Progenitor cell of endocrine pancreas (in vitro differentiated cells): Measurements from ENCODE around the gene MEFV. TPM values are rescaled to one million over a fixed set of nuclear protein-coding genes. Genes with fewer than 3 reads are reported as not detected.

ENCODE experiments used
- DNase-seq: peaks from one replicate; pipeline ENCODE4 v3.0.0; 2021; ENCODE audit warnings: low spot score; ENCODE audit not compliant: unreplicated experiment
- H3K27ac Mint-ChIP-seq: 2 replicates; pipeline ENCODE4 v1.8.0; 2021; ENCODE audit warnings: mild to moderate bottlenecking, moderate library complexity, mixed read lengths
- H3K27me3 Mint-ChIP-seq: 2 replicates; pipeline ENCODE4 v1.8.0; 2021; ENCODE audit warnings: mixed read lengths
- H3K36me3 Mint-ChIP-seq: 2 replicates; pipeline ENCODE4 v1.8.0; 2022; ENCODE audit warnings: mixed read lengths; ENCODE audit not compliant: insufficient read depth
- H3K4me1 Mint-ChIP-seq: 2 replicates; pipeline ENCODE4 v1.8.0; 2021; ENCODE audit warnings: low read depth, mixed read lengths
- H3K4me3 Mint-ChIP-seq: 2 replicates; pipeline ENCODE4 v1.8.0; 2021; ENCODE audit warnings: low read depth, mild to moderate bottlenecking, moderate library complexity, mixed read lengths
- H3K9me3 Mint-ChIP-seq: 2 replicates; pipeline ENCODE4 v1.8.0; 2021; ENCODE audit warnings: low read depth, mixed read lengths
- CTCF ChIP-seq: fragments of 200-600 bp; sonication (generic); IDR thresholded peaks from one replicate; pipeline ENCODE4 v1.5.0; 2021; ENCODE audit warnings: antibody characterized with exemption, mild to moderate bottlenecking; ENCODE audit not compliant: unreplicated experiment
- total RNA-seq: library from RNA; stranded (reverse); gene quantifications from 2 replicates; pipeline ENCODE4 v1.2.1, GENCODE V29; 2021

The MEFV gene
- total RNA-seq, 1 donor from 2014 or later: not detected

- Mint-ChIP-seq H3K36me3 (peaks cover 81% of the 10 kb centered on the region), H3K4me1 (no peaks in the 10 kb centered on the region), H3K9me3 (peaks cover 72% of the 10 kb centered on the region), H3K27me3 (no peaks in the 10 kb centered on the region), H3K4me3 (no peak overlapping the region), H3K27ac (peak overlapping the region; percentile 29)
- no peak for TF ChIP-seq CTCF
- no peak for DNase-seq
These were observed 39.4 kb upstream of the MEFV start for GRCh38 chr16:3295783-3296182.

GRCh38 chr16:3295209-3295608 lies 38.8 kb upstream of the MEFV start:
- no peak for TF ChIP-seq CTCF
- Mint-ChIP-seq H3K4me3 (no peak overlapping the region), H3K27me3 (no peaks in the 10 kb centered on the region), H3K9me3 (peaks cover 70% of the 10 kb centered on the region), H3K4me1 (no peaks in the 10 kb centered on the region), H3K36me3 (peaks cover 81% of the 10 kb centered on the region), H3K27ac (no peak overlapping the region)
- no peak for DNase-seq

GRCh38 chr16:3292604-3293003 lies 36.2 kb upstream of the MEFV start:
- Mint-ChIP-seq H3K27me3 (no peaks in the 10 kb centered on the region), H3K36me3 (peaks cover 83% of the 10 kb centered on the region), H3K4me3 (no peak overlapping the region), H3K27ac (peak overlapping the region; percentile 69), H3K9me3 (peaks cover 59% of the 10 kb centered on the region), H3K4me1 (no peaks in the 10 kb centered on the region)
- no peak for DNase-seq
- TF ChIP-seq CTCF: no peak

- Mint-ChIP-seq H3K4me1 (peaks cover under 1% of the 10 kb centered on the region), H3K27ac (peak overlapping the region; percentile 29), H3K9me3 (peaks cover 55% of the 10 kb centered on the region), H3K36me3 (peaks cover 92% of the 10 kb centered on the region), H3K27me3 (no peaks in the 10 kb centered on the region), H3K4me3 (no peak overlapping the region)
- no peak for TF ChIP-seq CTCF
- no peak for DNase-seq
These were observed 33.7 kb upstream of the MEFV start for GRCh38 chr16:3289998-3290673.

GRCh38 chr16:3285131-3285530 lies 28.7 kb upstream of the MEFV start:
- H3K27ac Mint-ChIP-seq: no peak overlapping the region
- no peaks in the 10 kb centered on the region for H3K27me3 Mint-ChIP-seq
- peaks cover 18% of the 10 kb centered on the region for H3K9me3 Mint-ChIP-seq
- no peak for DNase-seq
- H3K4me3 Mint-ChIP-seq: peak overlapping the region; percentile 55
- H3K36me3 Mint-ChIP-seq: peaks cover 59% of the 10 kb centered on the region
- peaks cover 12% of the 10 kb centered on the region for H3K4me1 Mint-ChIP-seq
- TF ChIP-seq CTCF: no peak
